OCI-LY7 (cell line): ENCODE data around the gene DMRTB1.

Experiments used
- CTCF ChIP-seq: fragments of 200-600 bp; sonication (generic); conservative IDR thresholded peaks from 2 replicates; pipeline ENCODE4 v1.5.1; 2014; ENCODE audit warnings: mild to moderate bottlenecking, antibody characterized with exemption, low read length, moderate library complexity, mixed read lengths
- EZH2phosphoT487 ChIP-seq: fragments of 200-600 bp; sonication (generic); IDR thresholded peaks from 2 replicates; pipeline ENCODE4 v1.6.1; 2018; ENCODE audit warnings: low read depth, borderline replicate concordance, mild to moderate bottlenecking, mixed run types, antibody characterized with exemption, low read length, moderate library complexity, mixed read lengths

GRCh38 chr1:53481456-53481855 is 22.3 kb downstream of the DMRTB1 start:
- TF ChIP-seq CTCF: no peak
- TF ChIP-seq EZH2phosphoT487: no peak
